ENCODE data around the gene HDX. TPM values are rescaled to one million over a fixed set of nuclear protein-coding genes. Genes with fewer than 3 reads are reported as not detected.

Gene HDX
- total and polyA plus RNA-seq, 4 donors: 0.37 to 2.8 (median 1.4) TPM

DNA sequence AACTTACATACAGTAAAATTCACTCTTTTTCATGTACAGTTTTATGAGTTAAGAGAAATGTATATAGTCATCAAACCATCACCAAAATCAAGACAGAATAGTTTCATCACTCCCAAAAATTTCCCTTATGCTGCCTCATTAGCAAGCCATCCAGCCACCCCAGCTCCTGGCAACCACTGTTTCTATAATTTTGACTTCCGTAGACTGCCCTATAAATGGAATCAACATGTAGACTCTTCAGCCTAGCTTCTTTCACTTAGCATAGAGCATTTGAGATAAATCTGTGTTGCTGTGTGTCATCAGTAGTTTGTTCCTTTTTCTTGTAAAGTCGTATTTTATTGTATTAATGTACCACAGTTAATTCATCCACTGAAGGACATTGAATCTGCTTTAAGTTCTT, 23.2 kb downstream of the HDX start:
- no peak overlapping the region for H3K9ac ChIP-seq (ENCODE audit: low read depth in 1 of 2, low read length in 2 of 2)
- no peak for TF ChIP-seq FOXA2 (IDR thresholded peaks at IDR 0.05)
- no peak for TF ChIP-seq NR2F2 (IDR thresholded peaks at IDR 0.05)
- TF ChIP-seq JUND (IDR thresholded peaks at IDR 0.05): no peak
- no peak for TF ChIP-seq REST (IDR thresholded peaks at IDR 0.05)
- no peak for TF ChIP-seq FOXA1 (IDR thresholded peaks at IDR 0.05)
- TF ChIP-seq TAF1 (conservative IDR thresholded peaks at IDR 0.05): no peak
- TF ChIP-seq, protein P1, sequence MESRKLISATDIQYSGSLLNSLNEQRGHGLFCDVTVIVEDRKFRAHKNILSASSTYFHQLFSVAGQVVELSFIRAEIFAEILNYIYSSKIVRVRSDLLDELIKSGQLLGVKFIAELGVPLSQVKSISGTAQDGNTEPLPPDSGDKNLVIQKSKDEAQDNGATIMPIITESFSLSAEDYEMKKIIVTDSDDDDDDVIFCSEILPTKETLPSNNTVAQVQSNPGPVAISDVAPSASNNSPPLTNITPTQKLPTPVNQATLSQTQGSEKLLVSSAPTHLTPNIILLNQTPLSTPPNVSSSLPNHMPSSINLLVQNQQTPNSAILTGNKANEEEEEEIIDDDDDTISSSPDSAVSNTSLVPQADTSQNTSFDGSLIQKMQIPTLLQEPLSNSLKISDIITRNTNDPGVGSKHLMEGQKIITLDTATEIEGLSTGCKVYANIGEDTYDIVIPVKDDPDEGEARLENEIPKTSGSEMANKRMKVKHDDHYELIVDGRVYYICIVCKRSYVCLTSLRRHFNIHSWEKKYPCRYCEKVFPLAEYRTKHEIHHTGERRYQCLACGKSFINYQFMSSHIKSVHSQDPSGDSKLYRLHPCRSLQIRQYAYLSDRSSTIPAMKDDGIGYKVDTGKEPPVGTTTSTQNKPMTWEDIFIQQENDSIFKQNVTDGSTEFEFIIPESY (IDR thresholded peaks at IDR 0.05): no peak
- TF ChIP-seq, protein P2, sequence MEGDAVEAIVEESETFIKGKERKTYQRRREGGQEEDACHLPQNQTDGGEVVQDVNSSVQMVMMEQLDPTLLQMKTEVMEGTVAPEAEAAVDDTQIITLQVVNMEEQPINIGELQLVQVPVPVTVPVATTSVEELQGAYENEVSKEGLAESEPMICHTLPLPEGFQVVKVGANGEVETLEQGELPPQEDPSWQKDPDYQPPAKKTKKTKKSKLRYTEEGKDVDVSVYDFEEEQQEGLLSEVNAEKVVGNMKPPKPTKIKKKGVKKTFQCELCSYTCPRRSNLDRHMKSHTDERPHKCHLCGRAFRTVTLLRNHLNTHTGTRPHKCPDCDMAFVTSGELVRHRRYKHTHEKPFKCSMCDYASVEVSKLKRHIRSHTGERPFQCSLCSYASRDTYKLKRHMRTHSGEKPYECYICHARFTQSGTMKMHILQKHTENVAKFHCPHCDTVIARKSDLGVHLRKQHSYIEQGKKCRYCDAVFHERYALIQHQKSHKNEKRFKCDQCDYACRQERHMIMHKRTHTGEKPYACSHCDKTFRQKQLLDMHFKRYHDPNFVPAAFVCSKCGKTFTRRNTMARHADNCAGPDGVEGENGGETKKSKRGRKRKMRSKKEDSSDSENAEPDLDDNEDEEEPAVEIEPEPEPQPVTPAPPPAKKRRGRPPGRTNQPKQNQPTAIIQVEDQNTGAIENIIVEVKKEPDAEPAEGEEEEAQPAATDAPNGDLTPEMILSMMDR (IDR thresholded peaks at IDR 0.05; ENCODE audit: low read depth, low read length, missing input control): no peak
- no peak for TF ChIP-seq MAX (IDR thresholded peaks at IDR 0.05)
- no peak for TF ChIP-seq RAD21 (IDR thresholded peaks at IDR 0.05)
- no peak for DNase-seq (ENCODE audit: low spot score)
- no peak overlapping the region for H3K27ac ChIP-seq (ENCODE audit: low read depth in 1 of 2, low read length in 2 of 2)
- H3K27me3 ChIP-seq (ENCODE audit: control insufficient read depth in 4 of 4, insufficient read depth in 4 of 4, low read length in 3 of 4): no peaks in the 10 kb centered on the region
- no peaks in the 10 kb centered on the region for H3K9me3 ChIP-seq (ENCODE audit: control insufficient read depth in 4 of 4, low read length in 3 of 4)
- no peak overlapping the region for H3K4me3 ChIP-seq (ENCODE audit: low read depth in 1 of 3, low read length in 3 of 3)
- H3K36me3 ChIP-seq (ENCODE audit: control insufficient read depth in 4 of 4, insufficient read depth in 3 of 4, low read depth in 1 of 4, low read length in 3 of 4): no peaks in the 10 kb centered on the region
- WGBS: 91% methylated on average over 2 of the region's 2 CpGs
- H3K4me1 ChIP-seq (ENCODE audit: control insufficient read depth in 4 of 4, insufficient read depth in 4 of 4, low read length in 3 of 4): no peaks in the 10 kb centered on the region

DNA sequence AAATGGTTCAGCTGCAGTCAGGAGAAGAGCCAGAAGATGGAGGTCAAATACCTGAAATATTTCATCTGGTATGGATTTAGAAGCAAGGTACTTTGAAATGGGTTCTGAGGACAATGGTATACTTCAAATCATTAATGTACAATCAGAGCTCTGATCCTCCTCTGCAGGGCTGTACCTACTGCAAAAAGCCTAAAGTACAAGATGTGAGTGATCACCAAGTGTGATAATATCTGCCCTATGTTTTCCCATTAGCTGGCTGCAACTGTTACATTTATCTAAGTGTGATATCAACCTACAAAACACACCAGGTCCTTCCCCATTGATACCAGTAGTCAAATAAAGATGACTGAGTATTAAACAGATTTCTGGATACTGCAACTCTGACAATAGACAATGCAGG, 25.1 kb downstream of the HDX start:
- no peak for TF ChIP-seq TAF1 (conservative IDR thresholded peaks at IDR 0.05)
- TF ChIP-seq YY1 (IDR thresholded peaks at IDR 0.05): no peak
- no peak for TF ChIP-seq HNF4A (conservative IDR thresholded peaks at IDR 0.05)
- no peak for TF ChIP-seq JUND (IDR thresholded peaks at IDR 0.05)
- no peak for TF ChIP-seq HNF4G (IDR thresholded peaks at IDR 0.05)
- TF ChIP-seq, protein P1 (IDR thresholded peaks at IDR 0.05): no peak
- no peak for TF ChIP-seq GABPA (IDR thresholded peaks at IDR 0.05 in 1 of 2, conservative IDR thresholded peaks at IDR 0.05 in 1 of 2)
- no peak for DNase-seq (ENCODE audit: low spot score)

More for the DNA sequence above, 25.1 kb downstream of the HDX start:
- Histone ChIP-seq H3K9ac (ENCODE audit: low read depth in 1 of 2, low read length in 2 of 2) (no peak overlapping the region), H3K4me3 (ENCODE audit: low read depth in 1 of 3, low read length in 3 of 3) (no peak overlapping the region), H3K27ac (ENCODE audit: low read depth in 1 of 2, low read length in 2 of 2) (no peak overlapping the region), H3K27me3 (ENCODE audit: control insufficient read depth in 4 of 4, insufficient read depth in 4 of 4, low read length in 3 of 4) (no peaks in the 10 kb centered on the region), H3K4me1 (ENCODE audit: control insufficient read depth in 4 of 4, insufficient read depth in 4 of 4, low read length in 3 of 4) (no peaks in the 10 kb centered on the region), H3K9me3 (ENCODE audit: control insufficient read depth in 4 of 4, low read length in 3 of 4) (no peaks in the 10 kb centered on the region), H3K36me3 (ENCODE audit: control insufficient read depth in 4 of 4, insufficient read depth in 3 of 4, low read depth in 1 of 4, low read length in 3 of 4) (no peaks in the 10 kb centered on the region)

Data from liver (tissue), 9 donors.